B cell (primary cell): Measurements from ENCODE around the gene CBLN1.

Experiments
- EZH2 ChIP-seq: IDR thresholded peaks from 2 replicates; pipeline ENCODE4 v1.6.1; 2012; ENCODE audit warnings: borderline replicate concordance, low read depth, mild to moderate bottlenecking, moderate library complexity, low read length; ENCODE audit not compliant: insufficient read depth, poor library complexity, severe bottlenecking
- TF ChIP-seq, protein P1 (sequence below): fragments of 200-600 bp; IDR thresholded peaks from one replicate; pipeline ENCODE4 v1.8.0; 2022; ENCODE audit warnings: antibody characterized with exemption, mild to moderate bottlenecking

DNA sequence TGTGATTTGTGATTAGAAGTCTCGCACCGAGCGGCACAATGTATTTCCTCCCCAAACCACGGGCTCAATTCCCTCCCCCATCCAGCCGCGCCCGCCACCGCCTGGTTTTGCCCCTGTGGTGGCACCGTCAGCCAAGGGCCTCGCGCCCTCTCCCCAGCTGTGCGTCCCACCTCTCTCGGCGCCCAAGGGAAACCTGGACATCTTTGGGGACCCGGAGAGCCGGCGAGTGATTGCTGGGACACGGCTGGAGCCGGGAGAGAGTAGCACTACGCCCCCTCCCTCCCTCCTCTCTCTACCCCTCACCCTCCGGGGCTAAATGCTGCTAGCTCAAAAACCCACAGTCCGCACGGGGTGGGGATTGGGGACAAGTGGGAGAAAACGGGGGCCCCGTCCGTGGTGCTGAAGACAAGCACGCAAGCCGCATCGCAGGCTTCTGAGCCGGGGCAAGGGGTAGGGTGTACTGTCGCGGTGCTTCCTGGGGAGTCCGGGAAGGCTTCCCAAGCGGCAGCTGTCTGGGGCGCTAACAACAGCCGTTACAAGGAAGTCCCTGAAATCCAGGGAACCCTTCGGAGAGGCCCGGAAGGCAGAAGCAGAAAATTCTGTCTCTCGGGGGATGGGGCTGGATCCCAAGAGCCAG, 1.4 kb downstream of the CBLN1 start:
- TF ChIP-seq, protein P1, sequence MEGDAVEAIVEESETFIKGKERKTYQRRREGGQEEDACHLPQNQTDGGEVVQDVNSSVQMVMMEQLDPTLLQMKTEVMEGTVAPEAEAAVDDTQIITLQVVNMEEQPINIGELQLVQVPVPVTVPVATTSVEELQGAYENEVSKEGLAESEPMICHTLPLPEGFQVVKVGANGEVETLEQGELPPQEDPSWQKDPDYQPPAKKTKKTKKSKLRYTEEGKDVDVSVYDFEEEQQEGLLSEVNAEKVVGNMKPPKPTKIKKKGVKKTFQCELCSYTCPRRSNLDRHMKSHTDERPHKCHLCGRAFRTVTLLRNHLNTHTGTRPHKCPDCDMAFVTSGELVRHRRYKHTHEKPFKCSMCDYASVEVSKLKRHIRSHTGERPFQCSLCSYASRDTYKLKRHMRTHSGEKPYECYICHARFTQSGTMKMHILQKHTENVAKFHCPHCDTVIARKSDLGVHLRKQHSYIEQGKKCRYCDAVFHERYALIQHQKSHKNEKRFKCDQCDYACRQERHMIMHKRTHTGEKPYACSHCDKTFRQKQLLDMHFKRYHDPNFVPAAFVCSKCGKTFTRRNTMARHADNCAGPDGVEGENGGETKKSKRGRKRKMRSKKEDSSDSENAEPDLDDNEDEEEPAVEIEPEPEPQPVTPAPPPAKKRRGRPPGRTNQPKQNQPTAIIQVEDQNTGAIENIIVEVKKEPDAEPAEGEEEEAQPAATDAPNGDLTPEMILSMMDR: no peak
- no peak for TF ChIP-seq EZH2
